GM19395 (cell line): ENCODE data around the gene TMEM273.

Experiments
- ATAC-seq: cut with Tn5 transposase; IDR thresholded peaks from one replicate; pipeline ENCODE4 v1.9.1; 2021; ENCODE audit warnings: mild to moderate bottlenecking, moderate library complexity; ENCODE audit not compliant: unreplicated experiment

Gene TMEM273

DNA sequence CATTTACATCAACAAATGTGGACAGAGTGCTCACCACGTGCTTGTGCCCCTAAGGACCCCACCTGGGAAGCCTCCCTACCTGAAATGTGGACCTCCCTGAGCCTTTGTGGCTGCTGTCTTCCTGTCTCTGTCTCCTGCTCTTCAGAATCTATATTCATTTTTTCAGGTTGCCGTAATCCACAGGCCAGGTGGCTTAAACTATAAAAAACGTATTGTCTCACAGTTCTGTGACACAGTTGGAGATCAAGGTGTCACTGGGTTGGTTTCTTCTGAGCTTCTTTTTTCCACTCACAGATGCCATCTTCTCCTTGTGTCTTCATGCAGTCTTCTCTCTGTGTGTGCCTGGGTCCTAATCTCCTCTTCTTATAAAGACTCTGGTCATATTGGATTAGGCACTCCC, 67.3 kb downstream of the TMEM273 start:
- ATAC-seq, result no peak

DNA sequence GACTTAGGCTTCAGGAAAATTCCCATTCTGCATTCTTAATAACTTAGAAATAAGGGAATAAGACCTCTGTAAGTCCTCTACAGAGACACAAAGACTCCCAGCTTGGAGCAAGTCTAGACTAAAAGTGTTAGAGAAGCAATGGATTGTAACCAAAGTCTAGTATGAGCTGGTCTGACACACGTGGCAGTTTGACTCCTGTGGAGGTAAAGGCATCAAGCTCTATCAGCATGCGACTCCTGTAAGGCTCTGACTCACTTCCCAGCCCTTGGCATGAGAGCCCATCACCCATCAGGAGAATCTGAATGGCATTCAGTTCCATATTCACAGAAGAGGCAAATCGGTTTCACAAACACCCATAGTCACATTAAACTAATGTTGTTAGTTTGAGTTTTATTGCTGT, 68.4 kb downstream of the TMEM273 start:
- ATAC-seq, result no peak

DNA sequence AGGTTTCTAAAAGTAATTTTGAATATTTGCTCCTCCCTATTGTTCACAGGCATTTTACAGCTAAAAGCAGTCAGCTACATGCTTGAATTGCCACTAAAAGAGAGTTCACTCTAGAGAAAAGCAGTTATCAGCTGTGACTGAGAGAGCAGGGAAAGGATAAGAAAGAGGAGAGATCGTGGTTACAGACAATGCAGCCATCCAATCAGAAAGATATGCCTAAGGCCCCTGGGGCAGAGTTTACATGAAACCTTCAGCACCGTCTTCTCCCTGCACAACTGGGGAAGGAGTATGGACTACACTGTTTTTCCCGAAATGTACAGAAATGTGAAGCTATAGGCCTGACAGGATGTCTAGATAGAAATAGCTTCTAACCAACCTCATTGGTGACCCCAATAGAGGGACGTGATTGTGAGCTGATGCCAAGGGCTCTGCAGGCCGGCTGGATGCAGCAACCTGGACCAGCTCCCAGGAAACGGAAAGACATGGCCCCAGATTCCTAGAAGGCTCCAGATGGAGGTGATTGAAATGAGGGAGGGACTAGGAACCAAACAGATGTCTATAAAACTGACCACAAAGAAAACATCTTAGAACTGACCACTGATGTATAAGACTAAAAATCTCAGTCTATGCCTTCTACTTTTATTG, 69.6 kb downstream of the TMEM273 start:
- no peak for ATAC-seq

DNA sequence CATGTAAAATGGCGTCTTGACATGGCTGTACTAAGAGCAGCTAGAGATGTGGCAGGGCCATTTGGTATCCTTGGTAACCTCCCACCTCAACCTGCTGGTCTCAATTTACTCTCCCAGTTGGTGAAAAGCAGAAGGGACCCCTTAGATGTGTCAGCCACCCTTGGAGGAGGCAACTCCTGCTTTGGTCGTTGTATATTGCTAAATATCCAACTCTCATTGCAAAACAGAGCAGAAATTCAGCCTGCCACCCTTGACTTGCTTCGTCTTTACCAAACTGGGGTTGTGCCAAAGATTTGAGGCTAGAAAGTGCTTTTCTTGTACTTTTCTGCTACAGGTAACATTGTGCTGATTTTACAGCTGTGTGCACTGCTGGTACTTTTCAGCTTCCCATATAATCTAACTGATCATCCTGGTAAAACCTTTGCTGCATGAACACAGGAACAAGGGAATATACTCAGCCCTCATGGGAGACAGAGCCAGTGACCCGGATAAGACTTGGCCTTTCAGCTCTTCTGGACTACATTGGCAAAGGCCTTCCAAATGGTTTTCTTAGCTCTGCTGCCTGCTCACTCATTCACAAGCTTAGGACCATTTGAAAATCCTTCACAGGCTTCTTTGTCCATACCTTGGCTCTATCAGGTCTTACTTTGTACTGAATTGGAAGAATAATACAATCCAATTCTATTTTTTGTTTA, 70.7 kb downstream of the TMEM273 start:
- ATAC-seq, result no peak

DNA sequence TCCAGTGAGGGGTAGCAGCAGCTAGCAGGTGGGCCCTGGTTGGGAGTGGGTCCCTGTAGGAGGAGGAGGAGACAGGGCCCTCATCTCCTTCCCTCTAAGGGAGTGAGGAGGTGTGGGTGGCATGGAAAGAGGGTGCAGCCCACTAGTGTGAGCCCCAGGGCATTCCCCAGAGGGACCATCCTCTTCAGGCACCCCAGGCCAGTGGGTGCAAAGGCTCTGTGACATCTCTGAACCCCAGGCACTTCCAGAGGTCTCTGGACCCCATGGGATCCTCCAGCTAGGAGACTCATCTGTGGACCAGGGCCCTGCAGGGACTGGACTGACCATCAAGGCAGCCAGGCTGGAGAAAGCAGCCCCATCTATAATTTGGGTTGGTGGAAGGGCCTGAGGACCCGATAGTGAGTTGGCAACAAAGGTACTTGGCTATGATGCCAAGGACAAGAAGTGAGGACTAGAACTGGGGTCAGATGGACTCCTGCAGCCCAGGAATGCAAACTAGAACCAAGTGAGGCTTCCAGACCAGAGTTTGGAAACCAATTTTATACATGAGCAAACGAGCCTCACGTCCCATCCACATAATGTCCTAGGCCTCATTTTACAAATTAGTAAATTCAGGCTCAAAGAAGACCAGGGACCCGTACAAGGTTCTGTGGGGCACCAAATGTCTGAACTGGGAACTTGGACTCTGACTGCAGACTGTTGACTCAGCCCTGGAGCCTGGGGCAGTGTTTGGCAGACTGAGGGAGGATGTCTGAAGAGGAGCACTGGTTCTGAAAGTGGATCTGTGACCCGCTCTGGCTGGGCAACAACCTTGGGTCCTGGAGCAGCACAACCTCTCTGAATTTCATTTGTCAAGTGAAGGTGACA, 71.4 kb downstream of the TMEM273 start:
- ATAC-seq, result no peak

DNA sequence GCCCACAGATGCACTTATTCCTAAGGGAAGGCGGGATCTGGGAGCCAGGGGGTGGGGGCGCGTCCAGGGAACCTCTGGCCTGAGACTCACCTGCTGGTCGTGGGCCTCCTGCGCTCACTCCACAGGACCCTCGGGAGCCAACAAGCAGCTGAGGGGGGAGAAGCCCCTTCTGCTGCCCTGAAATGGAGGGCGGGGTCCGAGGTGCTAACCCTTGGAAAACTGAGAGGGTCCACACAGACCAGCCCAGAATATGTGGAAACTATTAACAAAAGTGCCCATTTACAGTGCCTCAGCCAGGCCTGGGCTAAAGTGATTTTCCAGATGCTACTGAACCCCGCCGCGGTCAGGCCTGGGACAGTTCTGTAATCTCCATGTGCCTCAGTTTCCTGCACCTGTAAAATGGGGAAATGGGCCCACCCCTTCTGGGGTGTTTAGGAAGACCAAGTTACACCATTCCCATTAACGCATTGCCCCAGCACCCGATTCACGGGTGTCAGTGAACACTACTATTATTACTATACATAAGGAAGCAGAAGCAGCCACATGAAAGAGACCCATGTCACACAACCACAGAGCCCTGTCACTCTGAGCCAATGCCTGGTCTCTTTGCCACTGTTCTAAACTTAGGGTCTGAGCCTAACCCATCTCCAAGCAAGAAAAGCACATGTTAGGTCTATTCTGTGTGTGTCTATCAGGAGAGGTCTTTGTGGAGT, 72.2 kb downstream of the TMEM273 start:
- no peak for ATAC-seq

DNA sequence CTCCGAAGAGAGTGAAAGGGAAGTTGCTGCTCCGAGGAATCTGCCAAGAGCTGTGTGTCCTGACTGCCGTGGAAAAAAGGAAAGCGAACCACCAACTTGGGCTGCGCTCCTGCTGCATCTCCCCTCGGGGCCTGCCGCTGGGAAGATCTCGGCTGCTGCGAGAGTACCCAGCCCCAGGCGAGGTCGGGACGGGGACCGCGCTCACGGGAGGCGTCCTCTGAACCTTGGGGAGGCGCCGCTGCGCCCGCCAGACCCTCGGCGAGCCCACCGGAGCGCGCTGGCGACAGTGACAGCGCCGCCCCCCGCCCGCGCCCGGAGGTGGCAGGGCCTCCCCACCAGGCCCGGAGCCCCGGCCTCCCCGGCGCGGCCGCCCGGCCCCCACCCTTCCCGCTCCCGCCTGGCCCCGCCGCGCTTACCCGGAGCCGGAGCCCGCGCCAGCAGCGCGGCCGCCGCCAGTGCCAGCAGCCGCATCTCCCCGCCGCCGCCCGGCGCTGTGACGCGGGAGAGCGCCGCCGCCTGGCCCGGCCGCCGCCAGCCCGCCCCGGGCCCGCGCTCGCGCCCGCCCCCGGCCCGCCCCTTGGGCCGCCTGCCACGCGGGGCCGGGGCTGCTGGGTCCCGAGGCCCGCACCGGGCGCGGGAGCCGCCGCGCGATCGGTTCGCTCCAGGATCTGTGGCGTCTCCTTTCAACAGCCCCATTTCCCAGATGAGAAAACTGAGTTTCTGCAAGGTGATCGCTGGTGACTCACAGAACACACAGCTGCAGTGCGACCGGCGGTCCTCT, 73.0 kb downstream of the TMEM273 start, which contains the start of gene VSTM4:
TSS of gene VSTM4 (minus strand) at position 508 of the 781 bp plus-strand sequence. CDS start at position 471, 37 bp downstream.
- no peak for ATAC-seq

DNA sequence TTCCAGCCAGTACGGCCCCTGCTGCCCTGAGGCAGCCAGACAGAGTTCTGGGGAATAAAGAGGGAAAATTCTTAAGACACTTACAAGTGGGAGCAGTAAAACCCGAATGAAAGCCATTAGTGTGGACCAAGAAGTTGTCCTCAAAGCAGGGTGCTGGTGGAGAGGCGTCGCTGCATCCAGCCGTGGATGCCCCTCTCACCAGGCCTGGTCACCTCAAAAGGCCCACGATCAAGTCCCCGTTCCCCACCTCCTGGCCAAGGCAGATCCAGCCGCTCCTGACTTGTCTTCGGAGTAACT, 73.5 kb downstream of the TMEM273 start:
- ATAC-seq, result no peak

DNA sequence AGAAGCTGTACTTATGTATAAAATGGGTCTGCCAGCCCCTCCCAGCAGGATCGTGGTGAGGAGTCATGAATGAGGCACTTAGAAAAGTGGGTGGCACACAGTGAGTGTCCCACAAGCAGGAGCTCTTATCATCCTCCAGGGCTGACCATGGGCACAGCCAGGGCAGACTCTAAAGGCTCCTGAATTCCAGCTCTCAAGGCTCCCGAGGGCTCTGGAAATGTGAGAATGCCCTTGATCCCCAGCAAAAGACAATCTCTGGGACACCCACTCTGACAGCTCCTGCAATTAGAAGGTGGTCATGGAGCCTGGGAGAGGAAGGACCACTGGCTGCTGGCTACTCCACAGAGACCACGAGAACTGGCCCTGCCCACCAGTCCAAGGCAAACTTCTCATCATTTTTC, 74.5 kb downstream of the TMEM273 start:
- no peak for ATAC-seq

DNA sequence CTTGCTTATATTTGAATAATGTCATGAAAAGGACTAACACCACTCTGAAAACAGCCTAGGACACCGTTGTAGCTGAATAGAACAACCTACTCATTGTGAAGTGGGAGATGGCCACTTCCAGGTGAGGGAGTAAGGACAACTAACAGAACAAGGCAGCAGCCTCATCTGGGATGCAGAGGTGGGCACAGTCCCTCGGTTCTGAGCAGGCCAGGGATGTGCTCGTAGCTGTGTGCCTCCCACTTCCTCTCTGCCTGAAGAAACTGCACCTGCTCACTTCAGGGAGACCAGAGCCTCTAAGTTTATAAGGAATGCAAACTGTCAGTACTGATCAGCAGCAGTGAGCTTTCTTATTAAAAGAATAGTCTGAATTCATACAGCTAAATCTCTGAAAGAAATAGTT, 75.3 kb downstream of the TMEM273 start:
- no peak for ATAC-seq

DNA sequence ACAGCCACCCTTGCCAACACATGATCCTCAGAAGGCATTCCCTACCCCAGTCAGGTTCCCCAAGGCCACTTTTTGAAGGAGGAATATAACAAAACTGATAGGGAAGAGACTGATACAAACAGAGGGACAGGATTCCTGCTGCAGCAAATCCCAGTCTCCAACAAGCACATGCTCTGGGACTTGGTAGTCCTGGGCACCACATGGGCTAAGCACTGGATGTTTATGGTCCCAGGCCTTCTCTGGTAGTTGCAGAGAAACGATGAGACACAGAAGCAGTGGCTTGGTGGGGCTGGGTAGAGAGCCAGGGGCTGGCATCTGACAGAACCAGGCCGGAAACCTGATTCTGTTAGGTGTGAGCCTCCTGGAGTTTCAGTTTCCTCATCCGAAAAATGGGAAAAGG, 76.1 kb downstream of the TMEM273 start:
- ATAC-seq, result no peak

DNA sequence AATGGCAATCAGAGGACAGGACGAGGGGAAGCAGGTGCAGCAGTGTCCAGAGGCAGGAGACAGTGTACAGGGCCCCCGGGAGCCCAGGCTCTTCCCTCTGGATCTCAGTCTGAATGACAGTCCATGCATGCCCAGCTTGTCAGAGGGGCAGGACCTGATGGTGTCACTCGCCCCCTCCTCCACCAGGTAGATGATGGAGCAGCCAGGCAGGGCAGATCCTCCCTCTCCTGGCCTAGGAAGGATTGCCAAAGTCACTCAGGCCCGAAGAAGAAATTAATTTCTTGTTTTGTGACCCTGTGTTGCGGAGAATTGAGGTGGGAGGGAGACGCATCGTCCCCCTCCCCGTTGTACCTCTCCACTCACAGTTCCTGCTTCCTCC, 76.9 kb downstream of the TMEM273 start:
- ATAC-seq, result no peak

DNA sequence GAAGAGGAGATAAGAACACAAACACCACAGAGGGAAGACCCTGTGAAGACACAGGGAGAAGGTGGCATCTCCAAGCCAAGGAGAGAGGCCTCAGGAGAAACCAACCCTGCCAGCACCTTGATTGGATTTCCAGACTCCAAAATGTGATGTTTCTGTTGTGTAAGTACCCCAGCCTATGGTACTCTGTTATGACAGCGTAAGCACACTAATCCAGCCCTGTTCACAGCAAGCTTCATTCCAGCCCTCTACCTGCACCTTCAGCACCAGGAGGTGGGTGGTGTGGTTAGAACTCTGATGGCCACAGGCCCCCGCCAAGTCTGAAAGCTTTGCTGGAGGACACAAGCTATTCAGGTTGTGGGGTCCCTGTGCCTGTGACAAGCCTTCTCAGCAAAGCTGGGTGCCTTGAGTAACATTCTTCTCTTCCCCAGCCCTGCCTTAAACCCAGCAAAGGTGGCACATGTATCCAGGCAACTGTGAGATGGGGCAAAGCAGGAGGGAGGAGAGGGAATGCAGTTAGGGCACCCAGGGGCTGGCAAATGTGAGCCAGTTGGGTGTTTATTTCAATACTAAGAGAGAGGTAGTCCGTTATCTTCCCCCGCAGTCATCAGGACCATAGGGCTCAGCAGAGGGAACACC, 77.4 kb downstream of the TMEM273 start:
- no peak for ATAC-seq

DNA sequence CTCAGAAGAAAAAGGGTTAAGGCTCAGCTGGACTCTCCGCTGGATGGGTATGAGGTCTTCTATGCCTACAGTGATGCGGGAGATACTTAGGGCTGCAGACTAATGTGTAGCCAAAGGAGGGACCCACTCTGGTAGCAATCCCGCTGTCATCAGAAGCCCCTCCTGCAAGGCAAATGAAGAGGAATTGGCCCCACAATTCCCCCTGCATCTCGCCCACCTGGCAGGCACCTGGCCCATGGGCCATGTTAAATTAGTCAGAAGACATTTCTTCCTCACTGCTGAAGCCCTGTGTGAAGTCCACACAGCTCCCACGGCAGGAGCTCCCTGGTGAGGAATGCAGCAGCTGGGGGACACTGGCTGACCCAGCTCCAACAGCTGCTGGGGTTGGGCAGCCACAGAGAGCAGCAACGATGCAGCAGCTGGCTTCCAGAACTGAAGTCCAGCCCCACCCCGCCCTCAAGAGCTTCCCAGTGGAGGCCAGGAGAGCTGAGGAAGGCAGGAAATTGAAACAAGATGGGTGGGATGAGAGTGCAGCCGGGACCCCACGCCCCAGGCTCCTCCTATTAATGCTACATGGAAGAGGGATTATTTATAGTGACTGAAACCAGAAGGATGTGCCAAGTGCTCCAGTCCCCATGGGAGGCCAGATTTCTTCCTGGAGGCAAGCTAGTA, 78.4 kb downstream of the TMEM273 start:
- no peak for ATAC-seq

DNA sequence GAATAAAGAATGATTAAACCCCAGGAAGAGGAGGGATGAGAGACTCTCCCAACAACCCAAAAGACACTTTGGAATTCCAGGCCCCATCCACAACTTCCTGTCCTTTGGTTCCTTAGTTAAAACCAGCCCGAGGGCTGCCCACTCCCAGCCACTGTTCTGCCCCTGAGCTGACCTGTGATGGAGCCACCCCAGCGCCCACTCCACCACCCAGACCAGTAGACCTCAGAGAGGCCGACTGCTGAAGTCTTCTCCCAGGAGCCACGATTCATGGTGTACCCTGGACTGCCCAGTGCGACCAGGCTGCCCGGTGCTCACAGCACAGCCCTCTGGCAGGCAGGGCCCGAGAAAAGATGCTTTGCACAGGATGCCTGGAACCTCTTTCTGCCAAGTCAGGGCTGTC, 79.5 kb downstream of the TMEM273 start:
- no peak for ATAC-seq

DNA sequence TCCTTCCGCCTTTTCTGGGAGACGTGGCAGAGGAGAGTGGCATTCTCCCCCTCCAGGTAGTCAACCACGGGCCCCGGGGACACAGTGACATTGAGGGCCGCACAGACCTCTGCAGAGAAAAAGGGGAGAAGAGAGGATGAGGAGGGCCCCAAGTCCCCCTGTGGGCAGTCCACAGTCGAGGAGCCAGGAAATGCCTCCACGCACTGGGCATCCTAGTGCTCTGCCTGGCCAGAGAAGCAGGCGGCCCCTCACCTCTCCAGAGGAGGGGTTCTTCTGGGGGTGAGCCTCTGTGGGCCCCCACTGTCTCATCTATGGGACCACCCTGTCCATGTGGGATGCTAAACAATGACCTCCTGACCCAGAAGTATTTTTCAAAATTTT, 80.3 kb downstream of the TMEM273 start:
- no peak for ATAC-seq

DNA sequence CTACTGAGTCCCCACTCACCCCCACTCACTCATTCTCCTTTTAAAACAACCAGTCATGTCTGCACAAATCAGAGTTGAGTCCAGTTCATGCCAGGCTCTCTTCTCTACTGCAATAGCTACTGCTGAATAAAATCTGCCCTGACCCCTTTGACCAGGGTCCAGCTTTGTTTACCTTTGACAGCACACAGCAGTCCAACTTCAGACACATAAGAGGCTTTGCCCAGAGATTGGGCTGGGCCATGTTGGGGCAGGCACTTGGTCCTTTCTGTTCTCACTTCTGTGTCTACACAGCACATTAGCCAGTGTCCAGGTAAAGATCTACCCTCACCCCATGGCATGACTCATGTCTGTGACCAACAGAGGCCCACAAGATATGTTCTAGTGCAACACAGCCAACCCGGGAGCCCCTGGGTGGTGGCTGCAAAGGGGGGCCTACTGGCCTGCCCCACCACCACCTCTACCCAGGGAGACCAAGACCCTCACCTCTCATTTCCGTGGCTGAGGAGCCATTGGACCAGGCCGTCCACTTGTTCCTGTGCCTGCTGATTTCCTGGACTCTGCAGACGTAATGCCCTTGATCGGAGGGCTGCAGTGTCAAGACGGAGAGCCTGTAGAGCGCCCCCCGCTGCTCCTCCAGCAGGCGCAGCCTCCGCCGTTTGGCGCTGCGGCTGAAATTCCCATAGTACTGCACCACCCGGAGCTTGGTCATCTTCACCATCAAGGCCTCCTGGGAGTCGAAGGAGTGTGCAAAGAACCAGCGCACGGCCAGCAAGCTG, 80.9 kb downstream of the TMEM273 start:
- no peak for ATAC-seq

DNA sequence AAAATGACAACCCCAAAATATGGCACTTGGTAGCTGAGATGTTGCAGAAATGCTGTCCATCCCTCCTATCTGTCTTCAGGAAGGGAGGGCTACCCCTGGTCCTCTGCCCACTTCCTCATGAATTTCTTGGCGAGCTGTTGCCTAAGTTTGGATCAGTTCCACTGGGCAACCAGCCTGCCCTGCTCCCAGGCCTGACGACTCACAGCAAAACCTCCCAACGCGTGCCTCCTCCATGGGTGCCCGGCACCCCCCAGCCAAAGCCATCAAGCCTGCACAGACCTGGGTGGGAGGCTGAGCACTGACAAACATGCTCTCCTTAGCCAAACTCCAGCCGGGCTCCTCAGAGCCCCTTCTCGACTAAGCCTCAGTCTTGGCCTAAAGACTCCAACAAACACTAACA, 81.7 kb downstream of the TMEM273 start:
- no peak for ATAC-seq

DNA sequence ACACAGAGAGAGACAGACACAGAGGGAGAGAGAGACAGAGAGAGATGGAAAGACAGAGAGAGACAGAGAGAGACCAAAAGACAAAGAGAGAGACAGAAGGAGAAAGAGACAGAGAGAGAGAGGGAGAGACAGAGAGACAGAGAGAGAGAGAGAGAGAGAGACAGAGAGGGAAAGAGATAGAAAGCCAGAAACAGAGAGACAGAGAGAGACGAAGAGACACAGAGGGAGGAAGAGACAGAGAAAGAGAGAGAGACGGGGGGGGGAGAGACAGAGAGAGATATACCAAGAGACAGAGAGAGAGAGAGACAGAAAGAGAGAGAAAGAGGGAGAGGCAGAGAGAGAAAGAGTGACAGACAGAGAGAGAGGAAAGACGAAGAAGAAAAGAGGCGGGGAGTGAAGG, 83.1 kb downstream of the TMEM273 start:
- ATAC-seq, result no peak
